RKO (cell line): ENCODE results near the gene GFRAL.

ENCODE experiments used
- DNase-seq: peaks from one replicate; pipeline ENCODE4 v3.0.0-alpha.2; 2016; ENCODE audit warnings: low spot score

The GFRAL gene

DNA sequence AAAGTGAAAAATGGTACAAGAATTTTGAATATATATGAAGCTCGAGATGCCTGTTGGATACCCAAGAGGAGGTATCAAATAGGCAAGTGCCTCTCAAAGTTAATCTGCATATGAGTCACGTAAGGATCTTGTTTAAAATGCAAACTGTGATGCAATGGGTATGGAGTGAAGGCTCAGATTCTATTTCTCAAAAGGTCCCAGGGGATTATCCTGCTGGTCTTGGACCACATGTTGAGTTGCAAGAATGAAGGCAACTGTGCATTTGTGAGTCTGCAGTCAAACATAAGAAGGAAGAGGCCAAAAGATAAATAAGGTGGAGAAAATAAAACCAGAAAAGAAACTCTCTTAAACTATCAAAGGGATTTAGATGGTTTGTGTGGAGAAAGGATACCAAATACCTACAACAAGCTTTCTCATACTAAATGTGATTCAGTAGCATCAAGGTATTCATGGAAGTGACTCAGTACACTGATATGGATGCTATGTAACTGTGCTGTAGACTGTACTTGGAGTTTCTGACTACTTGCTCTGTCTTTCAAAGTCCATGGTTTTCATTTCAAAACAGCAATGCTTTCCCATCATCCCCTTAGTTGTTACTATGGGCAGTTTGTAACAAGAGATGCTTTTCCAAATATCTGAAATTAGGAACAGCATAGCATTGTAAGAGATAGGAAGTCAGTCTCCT is 106.3 kb downstream of the GFRAL start:
- peak; percentile 10 for DNase-seq

DNA sequence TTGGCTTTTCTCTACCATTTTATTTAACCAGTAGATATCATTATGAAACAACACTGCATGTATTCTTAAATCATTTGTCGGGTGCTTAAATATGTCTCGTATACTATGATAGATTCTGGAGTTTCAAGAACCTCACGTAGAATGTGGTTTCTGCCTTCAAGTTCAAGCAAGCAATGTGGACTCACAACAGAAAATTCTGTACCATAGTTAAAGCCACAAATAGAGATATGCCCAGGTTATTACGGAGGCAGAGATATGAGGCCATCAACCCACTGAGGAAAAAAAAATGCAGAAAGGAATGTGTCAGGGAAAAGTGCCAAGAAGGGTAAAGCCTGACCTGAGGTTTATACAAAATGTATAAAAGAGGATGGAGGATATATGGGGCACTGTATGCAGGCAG is 109.9 kb downstream of the GFRAL start:
- DNase-seq, result no peak

DNA sequence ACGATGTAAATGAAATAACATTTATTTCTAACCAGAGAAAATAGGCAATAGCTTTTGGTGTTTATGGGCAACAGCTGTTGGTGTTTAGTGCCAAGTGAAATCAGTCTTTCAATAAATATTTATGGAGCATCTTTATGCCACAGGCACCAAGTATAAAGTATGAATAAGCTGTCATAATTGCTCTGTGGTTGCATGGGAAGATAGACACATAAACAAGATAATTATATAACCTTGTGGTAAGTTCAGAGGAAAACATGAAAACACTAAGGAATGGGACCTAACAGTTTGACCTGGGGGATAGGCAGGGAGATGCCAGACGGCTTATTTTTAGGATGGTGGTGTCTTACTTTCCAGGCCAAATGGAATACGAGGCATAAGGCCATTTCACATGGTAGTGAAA is 110.9 kb downstream of the GFRAL start:
- no peak for DNase-seq

DNA sequence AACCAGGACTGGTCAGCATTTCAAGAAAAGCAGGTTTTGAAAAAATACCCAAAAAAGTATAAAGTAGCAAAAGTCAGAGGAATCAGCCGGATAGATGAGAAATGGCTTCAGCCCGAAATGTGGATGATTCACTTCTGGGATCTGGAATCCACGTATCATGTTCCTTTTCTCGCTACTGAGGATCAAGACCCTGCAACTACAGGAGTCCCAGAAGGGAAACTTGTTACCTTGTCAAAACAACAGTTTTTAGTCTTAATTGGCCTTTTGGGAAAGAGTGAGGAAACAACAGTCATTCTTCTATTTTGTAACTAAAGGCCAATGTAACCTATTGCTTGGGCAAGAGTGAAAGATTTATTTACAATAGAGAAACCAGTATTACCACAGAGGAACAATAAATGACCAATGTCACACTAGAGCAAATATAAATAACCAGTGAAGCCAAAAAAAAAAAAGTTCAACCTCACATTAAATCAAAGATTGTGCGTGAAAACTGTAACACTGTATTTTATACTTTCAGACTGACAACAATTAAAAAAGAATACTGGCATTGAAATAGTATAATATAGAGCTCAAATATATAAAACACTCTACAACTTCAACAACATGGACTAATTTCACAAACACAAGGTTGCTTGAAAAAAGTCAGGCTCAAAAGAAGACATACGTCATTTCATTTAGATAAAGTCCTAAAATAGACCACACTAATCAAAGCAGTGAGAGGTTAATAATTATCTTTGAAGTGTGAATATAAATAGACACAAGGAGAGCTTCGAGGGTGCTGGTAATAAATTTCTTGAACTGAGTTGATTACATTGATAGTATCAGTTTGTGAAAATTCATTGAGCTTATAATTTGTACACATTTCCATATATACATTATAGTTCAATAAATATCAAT is 116.2 kb downstream of the GFRAL start:
- no peak for DNase-seq

DNA sequence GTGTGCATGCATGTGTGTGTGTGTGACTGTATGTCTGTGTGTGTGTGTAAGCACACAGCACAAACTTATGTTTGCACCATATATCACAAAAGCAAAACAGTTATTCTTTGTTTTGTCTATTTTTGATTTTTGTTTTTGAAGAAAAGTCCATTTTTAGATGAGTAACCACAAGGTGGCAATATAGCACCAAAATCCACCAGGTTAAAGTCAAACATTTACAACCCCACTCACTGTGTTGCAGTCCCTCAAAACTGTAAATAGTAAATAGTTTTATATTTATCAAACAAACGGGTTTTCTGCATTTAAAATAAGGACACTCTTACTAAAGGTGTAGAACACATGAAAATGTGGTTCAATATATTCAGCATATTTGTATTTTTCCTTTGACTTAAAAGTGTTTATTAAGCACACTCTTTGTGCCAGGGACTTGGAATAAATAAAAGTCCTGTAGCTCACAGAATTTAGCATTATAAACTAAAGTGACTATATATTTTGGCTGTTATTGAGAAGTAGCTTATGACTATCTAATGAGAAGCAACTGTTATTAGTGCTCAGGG is 118.5 kb downstream of the GFRAL start:
- peak; percentile 40 for DNase-seq

DNA sequence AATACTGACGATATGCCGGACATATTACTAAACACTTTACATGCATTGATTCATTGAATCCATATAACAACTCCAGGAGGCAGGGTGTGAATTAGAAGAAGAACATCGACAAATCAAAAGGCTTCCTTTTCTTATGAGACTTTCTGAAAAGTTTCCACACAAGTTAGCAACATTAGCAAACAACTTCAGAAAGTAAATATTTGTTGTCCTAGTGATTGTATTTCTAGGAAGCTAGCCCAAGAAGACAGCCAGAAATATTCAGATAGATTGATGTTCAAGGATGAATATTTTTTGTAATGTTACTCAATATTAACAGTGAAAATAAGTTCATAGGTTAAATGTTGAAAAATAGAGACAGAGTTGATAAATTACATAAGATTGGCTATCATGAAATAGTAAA is 120.6 kb downstream of the GFRAL start:
- DNase-seq, result no peak

DNA sequence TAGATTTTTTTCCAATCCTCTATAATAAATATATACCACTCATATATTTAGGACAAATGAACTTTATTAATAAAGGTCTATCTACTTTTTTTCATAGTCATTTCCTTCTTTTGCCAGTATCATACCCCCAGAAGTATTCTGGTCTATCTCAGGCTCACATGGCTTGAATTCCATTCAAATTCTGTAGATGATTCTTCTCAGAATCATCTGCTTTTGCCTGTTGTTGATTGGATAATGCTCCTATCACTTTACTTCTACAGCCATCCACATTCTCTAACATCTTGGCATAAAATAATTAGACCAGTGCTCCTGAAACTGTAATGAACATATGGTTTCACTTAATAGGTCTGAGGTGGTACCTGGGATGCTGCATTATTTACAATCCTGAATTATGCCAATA is 121.2 kb downstream of the GFRAL start:
- no peak for DNase-seq

DNA sequence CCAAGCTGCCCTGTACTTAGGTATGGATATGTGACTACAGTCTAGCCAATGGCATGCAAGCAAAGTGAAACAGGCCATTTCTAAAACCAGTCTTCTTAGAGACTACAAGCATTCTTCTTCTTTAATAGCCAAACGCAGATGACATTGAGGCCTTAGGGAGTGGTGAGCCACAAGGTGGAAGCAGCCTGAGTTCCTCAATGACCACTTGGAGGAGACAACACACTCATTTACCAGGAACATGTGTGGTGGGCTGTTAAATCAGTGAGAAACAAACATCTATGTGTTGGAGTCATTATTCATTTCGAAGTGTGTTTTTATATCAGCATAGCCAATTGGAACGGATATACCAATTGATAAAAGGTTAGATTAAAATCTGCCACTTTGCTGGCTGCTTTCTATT is 122.0 kb downstream of the GFRAL start:
- DNase-seq, result peak; percentile 14

DNA sequence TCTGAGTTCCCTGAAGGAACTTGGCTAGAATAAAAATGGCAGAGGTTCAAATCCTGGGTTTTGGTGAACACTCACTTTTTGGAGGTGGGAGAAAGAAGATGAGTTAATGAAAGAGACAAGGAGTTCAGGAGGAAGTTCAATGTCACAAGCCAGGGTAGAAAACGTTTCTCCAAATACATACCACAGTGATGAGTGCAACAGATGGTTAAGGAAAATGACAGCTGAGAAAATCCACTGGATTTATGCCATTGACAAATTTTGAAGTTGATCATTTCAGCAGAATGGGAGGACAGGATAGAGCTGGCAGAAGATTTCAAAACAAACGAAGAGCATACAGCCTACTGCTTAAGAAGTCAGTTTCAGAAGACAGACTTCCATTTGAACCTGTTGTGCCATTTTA is 122.7 kb downstream of the GFRAL start:
- DNase-seq, result no peak
